Thyroid gland (tissue), 4 donors: ENCODE measurements around the gene TAP1. TPM values are rescaled to one million over a fixed set of nuclear protein-coding genes. Genes with fewer than 3 reads are reported as not detected.

ENCODE experiments used
- DNase-seq, 2 donors: peaks; one replicate each; pipeline ENCODE4 v3.0.0-alpha.2; 2019
- H3K27ac ChIP-seq, 3 donors: fragments of 200-600 bp; sonication (generic); 1 replicate in 2 of 3; 2 replicates in 1 of 3; pipeline ENCODE4 v1.5.1; 2016 to 2019; ENCODE audit warnings: mild to moderate bottlenecking in 1 of 3, moderate library complexity in 1 of 3
- H3K27me3 ChIP-seq: fragments of 200-600 bp; sonication (generic); one replicate; pipeline ENCODE4 v1.5.1; 2019
- H3K36me3 ChIP-seq, 2 donors: fragments of 200-600 bp; sonication (generic); one replicate each; pipeline ENCODE4 v1.5.1; 2016 to 2019
- H3K4me1 ChIP-seq, 2 donors: fragments of 200-600 bp; sonication (generic); one replicate each; pipeline ENCODE4 v1.5.1; 2017 to 2019
- H3K4me3 ChIP-seq, 3 donors: fragments of 200-600 bp; sonication (generic); replicated peaks in 1 of 3; 1 replicate in 2 of 3; 2 replicates in 1 of 3; pipeline ENCODE4 v1.5.1; 2016; ENCODE audit warnings: mild to moderate bottlenecking in 1 of 3
- H3K9me3 ChIP-seq: fragments of 200-600 bp; sonication (generic); one replicate; pipeline ENCODE4 v1.5.1; 2017
- POLR2A ChIP-seq, 2 donors: fragments of 450-650 bp; IDR thresholded peaks; one replicate each; pipeline ENCODE4 v1.6.1; 2017; ENCODE audit warnings: antibody characterized with exemption in 2 of 2, mild to moderate bottlenecking in 2 of 2, moderate library complexity in 1 of 2
- WGBS, 2 donors: methylation state at CpG; one replicate each; pipeline ENCODE4 v1.1.5; 2017; 5-methylcytosine and 5-hydroxymethylcytosine counted together
- intact Hi-C: fragments of 100-400 bp; cut with DNase I; formaldehyde crosslinking; loops from one replicate; pipeline ENCODE4 v1.15.1; 2023
- total RNA-seq, 4 donors: library from RNA; depleted of rRNA; stranded (reverse); fragments of >200 nt; gene quantifications; one replicate each; pipeline ENCODE4 v1.2.3, GENCODE V29; 2016
- TF ChIP-seq, protein P1 (sequence below), 6 experiments: fragments of 200-600 bp in 3 of 6; fragments of 450-650 bp in 3 of 6; sonication (generic) in 3 of 6; IDR thresholded peaks; one replicate each; pipeline ENCODE4 v1.5.1; 2016 to 2019; ENCODE audit warnings: antibody characterized with exemption in 6 of 6, mild to moderate bottlenecking in 2 of 6, inconsistent platforms in 1 of 6, moderate library complexity in 1 of 6

TAP1 gene
- total RNA-seq, 4 donors from 2014 or later = 11.0 to 28.5 (median 22.5) TPM

DNA sequence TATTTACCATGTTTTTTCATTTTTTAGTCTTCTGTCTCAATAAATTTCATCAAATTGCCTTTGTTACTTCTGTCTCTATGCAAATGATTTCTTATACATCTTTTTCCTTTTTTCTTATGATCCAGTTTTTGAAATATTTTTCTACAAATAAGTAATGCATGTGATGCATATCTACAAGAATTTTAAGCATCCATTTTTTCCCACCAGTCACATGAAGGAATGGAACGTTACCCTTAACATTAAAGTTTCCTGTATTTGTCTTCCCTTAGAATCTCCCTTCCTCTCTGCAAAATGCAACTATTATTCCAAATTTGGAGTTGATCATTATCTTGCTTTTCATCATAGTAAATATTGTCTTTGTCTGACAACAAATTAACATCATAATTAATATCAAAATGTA, 36.0 kb upstream of the TAP1 start:
- 39 to 47% methylated on average over 1 of the region's 1 CpG for WGBS, 2 donors
- no peaks in the 10 kb centered on the region for H3K9me3 ChIP-seq
- intact Hi-C loops = loop anchor here (5.0 kb wide), 1 partner anchor 98 kb away; no protein-coding TSS in a partner anchor
- H3K27ac ChIP-seq = no peak overlapping the region
- DNase-seq = no peak
- no peaks in the 10 kb centered on the region for H3K27me3 ChIP-seq
- TF ChIP-seq POLR2A (IDR thresholded peaks at IDR 0.05) = no peak
- TF ChIP-seq, protein P1, sequence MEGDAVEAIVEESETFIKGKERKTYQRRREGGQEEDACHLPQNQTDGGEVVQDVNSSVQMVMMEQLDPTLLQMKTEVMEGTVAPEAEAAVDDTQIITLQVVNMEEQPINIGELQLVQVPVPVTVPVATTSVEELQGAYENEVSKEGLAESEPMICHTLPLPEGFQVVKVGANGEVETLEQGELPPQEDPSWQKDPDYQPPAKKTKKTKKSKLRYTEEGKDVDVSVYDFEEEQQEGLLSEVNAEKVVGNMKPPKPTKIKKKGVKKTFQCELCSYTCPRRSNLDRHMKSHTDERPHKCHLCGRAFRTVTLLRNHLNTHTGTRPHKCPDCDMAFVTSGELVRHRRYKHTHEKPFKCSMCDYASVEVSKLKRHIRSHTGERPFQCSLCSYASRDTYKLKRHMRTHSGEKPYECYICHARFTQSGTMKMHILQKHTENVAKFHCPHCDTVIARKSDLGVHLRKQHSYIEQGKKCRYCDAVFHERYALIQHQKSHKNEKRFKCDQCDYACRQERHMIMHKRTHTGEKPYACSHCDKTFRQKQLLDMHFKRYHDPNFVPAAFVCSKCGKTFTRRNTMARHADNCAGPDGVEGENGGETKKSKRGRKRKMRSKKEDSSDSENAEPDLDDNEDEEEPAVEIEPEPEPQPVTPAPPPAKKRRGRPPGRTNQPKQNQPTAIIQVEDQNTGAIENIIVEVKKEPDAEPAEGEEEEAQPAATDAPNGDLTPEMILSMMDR (IDR thresholded peaks at IDR 0.05) = no peak
- H3K4me1 ChIP-seq = peaks cover 7 to 13% of the 10 kb centered on the region in 2 donors
- H3K36me3 ChIP-seq = no peaks in the 10 kb centered on the region
- H3K4me3 ChIP-seq = no peak overlapping the region

DNA sequence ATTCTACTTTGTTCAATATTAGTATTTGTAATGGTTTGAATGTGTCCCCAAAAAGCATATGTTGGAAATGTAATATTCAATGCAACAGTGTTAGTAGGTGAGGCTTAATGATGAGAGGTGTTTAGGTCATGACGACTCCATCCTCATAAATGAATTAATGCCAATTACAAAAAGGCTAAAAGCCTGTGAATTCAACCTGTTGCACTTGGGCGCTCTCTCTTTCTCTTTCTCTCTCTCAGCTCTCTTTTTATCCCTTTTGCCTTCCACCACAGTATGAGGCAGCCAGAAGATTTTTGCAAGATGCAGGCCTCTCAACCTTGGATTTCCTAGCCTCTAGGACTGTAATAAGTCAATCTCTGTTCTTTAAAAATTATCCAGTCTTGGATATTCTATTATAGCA, 35.1 kb upstream of the TAP1 start:
- no peaks in the 10 kb centered on the region for H3K36me3 ChIP-seq
- intact Hi-C loops = loop anchor here (5.0 kb wide), 1 partner anchor 99 kb away; no protein-coding TSS in a partner anchor
- H3K27me3 ChIP-seq = no peaks in the 10 kb centered on the region
- H3K27ac ChIP-seq = no peak overlapping the region
- 83 to 87% methylated on average over 2 of the region's 2 CpGs for WGBS, 2 donors
- TF ChIP-seq POLR2A (IDR thresholded peaks at IDR 0.05) = no peak
- TF ChIP-seq, protein P1 (IDR thresholded peaks at IDR 0.05) = no peak
- DNase-seq = no peak
- H3K4me1 ChIP-seq = peaks cover 4 to 13% of the 10 kb centered on the region in 2 donors
- no peak overlapping the region for H3K4me3 ChIP-seq
- no peaks in the 10 kb centered on the region for H3K9me3 ChIP-seq

DNA sequence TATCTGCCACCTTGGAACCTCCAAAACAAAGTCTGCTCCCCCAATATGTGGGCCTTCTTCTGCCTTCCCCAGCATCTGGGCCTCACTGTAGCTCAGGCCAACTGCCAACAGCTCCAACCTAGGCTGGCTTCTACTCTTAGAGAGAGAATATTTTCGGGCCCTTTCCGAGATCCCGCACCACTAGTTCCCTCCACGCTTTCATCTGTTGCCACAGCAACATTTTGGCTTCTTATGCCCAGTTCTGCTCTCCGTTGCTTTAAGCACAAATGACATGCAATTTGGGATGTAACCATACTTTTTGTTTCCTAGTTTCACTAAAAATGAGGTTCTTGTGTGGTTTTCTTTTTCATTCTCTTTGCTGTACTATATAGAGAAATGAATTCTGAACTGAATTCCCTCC, 34.1 kb upstream of the TAP1 start:
- Histone ChIP-seq H3K27me3 (no peaks in the 10 kb centered on the region), H3K4me1 (peaks cover 0 to 9% of the 10 kb centered on the region in 2 donors), H3K27ac (no peak overlapping the region), H3K9me3 (no peaks in the 10 kb centered on the region), H3K36me3 (no peaks in the 10 kb centered on the region), H3K4me3 (no peak overlapping the region)
- no peak for TF ChIP-seq POLR2A (IDR thresholded peaks at IDR 0.05)
- TF ChIP-seq, protein P1 (IDR thresholded peaks at IDR 0.05) = no peak
- no peak for DNase-seq
- intact Hi-C loops = loop anchor here (5.0 kb wide), 1 partner anchor 100 kb away; no protein-coding TSS in a partner anchor
- WGBS, 2 donors = 76 to 83% methylated on average over 5 of the region's 5 CpGs

DNA sequence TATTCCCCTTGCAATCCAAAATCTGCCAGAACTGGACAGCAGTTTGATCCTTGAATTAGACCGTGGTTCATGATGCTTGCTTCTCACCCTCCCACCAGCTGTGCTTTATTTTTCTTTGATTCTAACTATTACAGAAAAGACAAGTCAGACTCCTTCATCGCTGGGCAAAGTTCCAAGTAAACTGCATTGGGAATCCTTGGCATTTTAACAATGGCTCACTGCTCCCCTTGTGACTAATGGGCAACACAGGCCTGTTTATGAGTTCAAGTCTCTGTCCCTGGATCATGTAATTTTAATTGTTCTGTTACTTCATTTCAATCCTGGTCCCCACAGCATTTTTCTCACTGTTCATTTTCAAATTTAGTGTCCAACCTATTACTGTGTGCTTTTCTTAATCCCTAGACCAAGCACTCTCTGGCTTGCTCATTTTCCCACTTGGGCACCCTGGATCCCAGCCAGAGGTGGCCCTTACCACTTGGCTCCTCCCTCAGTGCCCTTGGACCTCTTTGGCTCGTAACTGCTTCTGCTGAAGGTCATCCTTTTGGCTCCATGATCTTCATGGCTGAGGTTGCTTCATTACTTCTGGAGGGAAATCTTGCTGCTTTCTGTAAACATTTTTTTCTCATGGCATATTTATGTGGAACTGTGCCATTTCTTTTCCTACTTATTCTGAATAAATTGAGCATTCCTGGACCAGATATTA, 33.3 kb upstream of the TAP1 start:
- H3K27ac ChIP-seq = peak overlapping the region in 2 of 3 donors; percentile 43 to 44
- intact Hi-C loops = loop anchor here (5.0 kb wide), 1 partner anchor 100 kb away; no protein-coding TSS in a partner anchor
- no peaks in the 10 kb centered on the region for H3K36me3 ChIP-seq
- peak; percentile 45 to 47 for DNase-seq
- H3K4me3 ChIP-seq = no peak overlapping the region
- no peaks in the 10 kb centered on the region for H3K9me3 ChIP-seq
- WGBS, 2 donors = 34 to 38% methylated on average over 3 of the region's 3 CpGs
- H3K27me3 ChIP-seq = no peaks in the 10 kb centered on the region
- H3K4me1 ChIP-seq = peaks cover 0 to 9% of the 10 kb centered on the region in 2 donors
- TF ChIP-seq POLR2A (IDR thresholded peaks at IDR 0.05) = no peak
- TF ChIP-seq, protein P1 (IDR thresholded peaks at IDR 0.05) = no peak

DNA sequence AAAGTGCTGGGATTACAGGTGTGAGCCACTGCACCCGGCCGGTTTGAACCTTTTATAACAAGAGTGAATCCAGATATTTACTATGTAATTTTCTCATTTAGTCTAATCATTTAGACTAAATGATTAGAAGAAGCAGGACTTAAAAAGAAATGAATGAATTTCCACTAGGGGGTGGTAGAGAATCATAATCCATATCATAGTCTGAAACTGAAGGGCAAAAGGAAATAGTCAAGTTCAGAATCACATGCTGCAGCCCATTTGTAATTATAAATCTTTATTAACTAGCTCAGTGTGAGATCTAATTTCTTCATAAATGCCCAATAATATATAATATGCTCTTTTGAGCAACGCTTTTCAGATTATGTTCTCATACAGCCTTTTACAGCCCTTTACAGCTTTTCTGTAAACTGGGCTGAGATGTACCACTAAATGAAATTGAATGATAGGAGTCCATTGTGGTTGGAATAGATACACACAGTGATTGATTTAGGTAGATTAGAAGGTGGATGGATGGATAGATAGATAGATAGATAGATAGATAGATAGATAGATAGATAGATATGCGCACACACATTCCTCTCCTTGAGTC, 32.3 kb upstream of the TAP1 start:
- no peaks in the 10 kb centered on the region for H3K36me3 ChIP-seq
- no peaks in the 10 kb centered on the region for H3K9me3 ChIP-seq
- H3K27me3 ChIP-seq = no peaks in the 10 kb centered on the region
- TF ChIP-seq POLR2A (IDR thresholded peaks at IDR 0.05) = no peak
- TF ChIP-seq, protein P1 (IDR thresholded peaks at IDR 0.05) = peak in 5 of 6 experiments; percentile 45 to 90 (median 62)
- DNase-seq = no peak
- no peak overlapping the region for H3K4me3 ChIP-seq
- peaks cover 0 to 9% of the 10 kb centered on the region in 2 donors for H3K4me1 ChIP-seq
- WGBS, 2 donors = 50 to 54% methylated on average over 4 of the region's 4 CpGs
- intact Hi-C loops = loop anchor here (2.0 to 5.0 kb wide), 2 partner anchors 63 to 102 kb away; no protein-coding TSS in a partner anchor
- no peak overlapping the region for H3K27ac ChIP-seq
